Measurements from ENCODE around the gene TENM3. TPM values are rescaled to one million over a fixed set of nuclear protein-coding genes. Genes with fewer than 3 reads are reported as not detected.

TENM3 gene
- total RNA-seq, 1 donor from 2014 or later: 11.0 TPM

DNA sequence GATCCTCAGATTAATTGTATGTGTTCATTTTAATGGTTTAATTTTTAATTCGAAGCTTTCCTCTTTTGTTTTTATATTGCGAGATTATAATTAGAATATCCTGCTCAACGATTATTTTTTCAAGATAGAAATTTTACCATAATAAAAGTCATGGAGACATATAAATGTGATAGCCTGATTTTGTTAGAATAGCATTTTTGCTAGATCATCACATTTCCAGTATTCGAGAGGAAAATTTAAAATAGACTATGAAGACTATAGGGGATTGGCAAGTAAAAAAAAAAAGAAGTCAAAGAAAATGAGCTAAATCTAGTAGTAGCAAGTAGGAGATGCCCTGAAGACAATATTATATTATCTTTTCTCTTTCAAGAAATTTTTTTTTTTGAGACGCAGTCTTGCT is 60.6 kb downstream of the TENM3 start:
- Histone ChIP-seq H3K36me3 (no peaks in the 10 kb centered on the region), H3K27me3 (no peaks in the 10 kb centered on the region), H3K4me3 (no peak overlapping the region), H3K9me3 (no peaks in the 10 kb centered on the region), H3K4me1 (no peaks in the 10 kb centered on the region), H3K27ac (no peak overlapping the region)
- no peak for DNase-seq (ENCODE audit: extremely low spot score in 2 of 2)
- intact Hi-C loops (cut with DNase I): no loop called here
- TF ChIP-seq POLR2AphosphoS5 (IDR thresholded peaks at IDR 0.05; ENCODE audit: insufficient read depth in 1 of 2, low read depth in 1 of 2) (no peak), POLR2A (IDR thresholded peaks at IDR 0.05) (no peak)
- TF ChIP-seq, protein P1, sequence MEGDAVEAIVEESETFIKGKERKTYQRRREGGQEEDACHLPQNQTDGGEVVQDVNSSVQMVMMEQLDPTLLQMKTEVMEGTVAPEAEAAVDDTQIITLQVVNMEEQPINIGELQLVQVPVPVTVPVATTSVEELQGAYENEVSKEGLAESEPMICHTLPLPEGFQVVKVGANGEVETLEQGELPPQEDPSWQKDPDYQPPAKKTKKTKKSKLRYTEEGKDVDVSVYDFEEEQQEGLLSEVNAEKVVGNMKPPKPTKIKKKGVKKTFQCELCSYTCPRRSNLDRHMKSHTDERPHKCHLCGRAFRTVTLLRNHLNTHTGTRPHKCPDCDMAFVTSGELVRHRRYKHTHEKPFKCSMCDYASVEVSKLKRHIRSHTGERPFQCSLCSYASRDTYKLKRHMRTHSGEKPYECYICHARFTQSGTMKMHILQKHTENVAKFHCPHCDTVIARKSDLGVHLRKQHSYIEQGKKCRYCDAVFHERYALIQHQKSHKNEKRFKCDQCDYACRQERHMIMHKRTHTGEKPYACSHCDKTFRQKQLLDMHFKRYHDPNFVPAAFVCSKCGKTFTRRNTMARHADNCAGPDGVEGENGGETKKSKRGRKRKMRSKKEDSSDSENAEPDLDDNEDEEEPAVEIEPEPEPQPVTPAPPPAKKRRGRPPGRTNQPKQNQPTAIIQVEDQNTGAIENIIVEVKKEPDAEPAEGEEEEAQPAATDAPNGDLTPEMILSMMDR (IDR thresholded peaks at IDR 0.05): no peak

DNA sequence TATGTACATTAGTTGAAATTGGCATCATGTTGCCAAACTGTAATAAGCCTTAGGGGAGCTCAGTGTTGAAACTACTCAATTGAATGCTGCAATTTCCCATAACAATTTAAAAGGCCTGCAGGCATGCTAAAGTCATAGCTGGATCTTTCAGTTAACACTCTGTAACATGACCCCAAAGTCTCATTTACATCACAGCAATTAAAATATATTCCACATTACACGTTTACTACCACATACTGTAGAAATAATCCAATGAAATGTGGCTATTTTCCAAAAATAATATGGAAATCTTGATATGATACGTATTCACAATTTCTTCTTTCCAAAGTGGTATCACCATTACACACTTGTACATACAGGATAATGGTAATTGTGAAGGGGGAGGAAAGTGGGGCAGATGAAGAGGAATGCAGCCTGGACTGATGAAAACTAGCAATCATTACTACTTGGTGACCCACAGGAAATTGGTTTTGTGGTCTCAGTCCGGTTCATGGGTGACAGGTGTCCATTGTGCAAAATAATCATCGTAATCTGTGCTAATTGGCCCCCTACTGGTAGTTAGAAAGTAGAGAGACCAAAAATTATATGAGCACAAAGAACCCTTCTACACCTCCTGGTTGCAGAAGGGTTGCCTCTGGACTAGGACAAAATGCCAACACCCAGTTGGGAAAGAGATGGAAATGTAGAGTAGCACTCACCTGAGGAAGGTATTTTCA is 63.7 kb downstream of the TENM3 start:
- DNase-seq (ENCODE audit: extremely low spot score in 2 of 2): no peak
- Histone ChIP-seq H3K9me3 (no peaks in the 10 kb centered on the region), H3K27me3 (no peaks in the 10 kb centered on the region), H3K27ac (no peak overlapping the region), H3K4me3 (no peak overlapping the region), H3K36me3 (no peaks in the 10 kb centered on the region), H3K4me1 (no peaks in the 10 kb centered on the region)
- TF ChIP-seq POLR2A (IDR thresholded peaks at IDR 0.05) (no peak), POLR2AphosphoS5 (IDR thresholded peaks at IDR 0.05; ENCODE audit: insufficient read depth in 1 of 2, low read depth in 1 of 2) (no peak)
- TF ChIP-seq, protein P1 (IDR thresholded peaks at IDR 0.05): no peak
- intact Hi-C loops (cut with DNase I): no loop called here

DNA sequence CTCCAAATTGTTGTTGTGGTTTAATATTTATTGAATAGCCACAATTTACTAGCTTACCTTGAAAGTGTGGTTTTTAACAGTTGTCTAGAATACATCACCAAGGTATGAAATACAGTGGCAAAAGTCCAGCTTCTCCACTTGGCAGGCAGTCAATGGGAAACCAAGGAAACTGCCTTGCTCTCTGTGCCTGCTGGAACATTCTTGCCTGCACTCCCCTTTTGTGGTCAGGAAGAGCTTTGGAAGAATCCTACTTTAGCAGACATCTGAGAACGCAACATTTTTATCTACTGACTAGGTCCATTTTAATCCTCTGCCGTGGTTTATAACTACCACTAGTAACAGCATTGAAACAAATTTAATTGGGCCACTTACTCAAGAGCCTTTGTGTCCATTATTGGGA is 64.5 kb downstream of the TENM3 start:
- intact Hi-C loops (cut with DNase I): no loop called here
- DNase-seq (ENCODE audit: extremely low spot score in 2 of 2): no peak
- H3K4me3 ChIP-seq: no peak overlapping the region
- H3K27ac ChIP-seq: no peak overlapping the region
- no peaks in the 10 kb centered on the region for H3K9me3 ChIP-seq
- no peaks in the 10 kb centered on the region for H3K4me1 ChIP-seq
- no peaks in the 10 kb centered on the region for H3K36me3 ChIP-seq
- TF ChIP-seq POLR2A (IDR thresholded peaks at IDR 0.05) (no peak), POLR2AphosphoS5 (IDR thresholded peaks at IDR 0.05; ENCODE audit: insufficient read depth in 1 of 2, low read depth in 1 of 2) (no peak)
- TF ChIP-seq, protein P1 (IDR thresholded peaks at IDR 0.05): no peak
- no peaks in the 10 kb centered on the region for H3K27me3 ChIP-seq

DNA sequence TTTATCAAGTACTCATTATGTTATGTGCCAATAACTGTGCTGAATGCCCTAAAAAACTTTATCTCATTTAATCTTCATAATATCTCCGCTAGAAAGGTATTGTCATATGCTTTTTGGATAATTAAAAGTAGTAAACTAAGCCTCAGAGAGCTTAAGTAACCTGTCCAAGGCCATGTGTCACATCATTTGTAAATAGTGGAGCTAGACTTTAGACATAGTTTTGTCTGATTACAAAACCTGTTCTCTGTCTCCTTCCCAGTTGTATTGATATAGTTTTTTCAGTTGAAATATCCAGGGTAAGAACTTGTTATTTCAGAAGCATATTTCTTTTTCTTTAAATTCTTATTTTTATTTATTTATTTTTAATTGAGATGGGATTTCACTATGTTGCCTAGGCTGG is 66.7 kb downstream of the TENM3 start:
- intact Hi-C loops (cut with DNase I): no loop called here
- no peaks in the 10 kb centered on the region for H3K27me3 ChIP-seq

DNA sequence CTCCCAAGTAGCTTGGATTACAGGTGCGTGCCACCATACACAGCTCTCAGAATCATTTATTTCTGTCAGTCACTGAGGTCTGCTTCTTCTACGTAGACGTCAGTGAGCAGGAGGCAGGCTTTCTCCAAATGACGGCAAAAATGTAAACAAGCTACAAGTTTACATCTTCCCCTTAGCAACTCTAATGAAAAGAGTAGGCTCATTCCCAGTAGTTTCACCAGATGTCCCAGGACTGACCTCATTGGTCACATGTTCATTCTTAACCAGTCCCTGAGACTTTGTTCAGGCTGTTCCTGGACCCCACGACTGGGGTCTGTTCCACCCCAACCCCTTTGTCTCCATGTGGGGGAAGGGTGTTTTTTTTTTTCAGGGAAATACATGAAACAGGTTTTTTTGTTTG is 67.1 kb downstream of the TENM3 start:
- DNase-seq (ENCODE audit: extremely low spot score in 2 of 2): no peak
- H3K4me3 ChIP-seq: no peak overlapping the region
- TF ChIP-seq, protein P1 (IDR thresholded peaks at IDR 0.05): no peak
- TF ChIP-seq POLR2AphosphoS5 (IDR thresholded peaks at IDR 0.05; ENCODE audit: insufficient read depth in 1 of 2, low read depth in 1 of 2) (no peak), POLR2A (IDR thresholded peaks at IDR 0.05) (no peak)
- H3K27me3 ChIP-seq: no peaks in the 10 kb centered on the region
- no peaks in the 10 kb centered on the region for H3K4me1 ChIP-seq
- no peaks in the 10 kb centered on the region for H3K9me3 ChIP-seq
- intact Hi-C loops (cut with DNase I): no loop called here
- H3K36me3 ChIP-seq: no peaks in the 10 kb centered on the region
- H3K27ac ChIP-seq: no peak overlapping the region

More for the DNA sequence above, 66.7 kb downstream of the TENM3 start:
- Histone ChIP-seq H3K27ac (no peak overlapping the region), H3K4me3 (no peak overlapping the region), H3K36me3 (no peaks in the 10 kb centered on the region), H3K9me3 (no peaks in the 10 kb centered on the region), H3K4me1 (no peaks in the 10 kb centered on the region)
- TF ChIP-seq POLR2A (IDR thresholded peaks at IDR 0.05) (no peak), POLR2AphosphoS5 (IDR thresholded peaks at IDR 0.05; ENCODE audit: insufficient read depth in 1 of 2, low read depth in 1 of 2) (no peak)
- TF ChIP-seq, protein P1 (IDR thresholded peaks at IDR 0.05): no peak
- no peak for DNase-seq (ENCODE audit: extremely low spot score in 2 of 2)

All from vagina (tissue), 2 donors.